Measurements from ENCODE around the gene GALNS.

GALNS gene

GRCh38 chr16:88875703-88876234 lies 19.0 kb upstream of the GALNS start:
- DNase-seq (ENCODE audit: low read depth in 1 of 2, low spot score in 1 of 2) = no peak

DNA sequence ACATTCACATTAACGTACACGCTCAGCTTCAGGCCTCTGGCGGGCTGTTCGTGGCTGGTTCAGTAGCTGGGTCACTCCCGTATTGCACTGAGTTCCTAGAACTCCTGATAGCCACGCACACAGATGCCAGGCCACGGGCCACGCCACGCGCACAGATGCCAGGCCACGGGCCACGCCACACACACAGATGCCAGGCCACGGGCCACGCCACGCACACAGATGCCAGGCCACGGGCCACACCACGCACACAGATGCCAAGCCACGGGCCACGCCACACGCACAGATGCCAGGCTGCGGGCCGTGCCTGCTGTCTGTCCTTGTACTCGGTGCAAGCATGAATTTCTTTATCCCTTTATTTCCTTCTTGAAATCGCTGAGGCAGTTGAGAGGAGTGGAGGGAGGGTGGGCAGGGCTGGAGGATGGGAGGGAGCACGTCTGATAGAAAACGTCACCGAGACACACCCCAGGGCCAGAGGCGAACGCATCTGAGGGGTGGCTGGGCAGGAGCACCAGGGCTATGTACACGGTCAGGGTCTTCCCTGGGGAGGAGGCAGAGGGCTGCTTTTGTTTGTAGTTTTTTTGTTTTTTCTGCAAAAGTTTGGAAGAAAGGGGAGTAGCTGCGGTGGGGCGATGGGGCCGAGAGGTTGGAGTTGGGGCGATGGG lies 18.3 kb upstream of the GALNS start:
- DNase-seq (ENCODE audit: low read depth in 1 of 2, low spot score in 1 of 2) = no peak

GRCh38 chr16:88872650-88873331 lies 16.0 kb upstream of the GALNS start:
- no peak for DNase-seq (ENCODE audit: low read depth in 1 of 2, low spot score in 1 of 2)

DNA sequence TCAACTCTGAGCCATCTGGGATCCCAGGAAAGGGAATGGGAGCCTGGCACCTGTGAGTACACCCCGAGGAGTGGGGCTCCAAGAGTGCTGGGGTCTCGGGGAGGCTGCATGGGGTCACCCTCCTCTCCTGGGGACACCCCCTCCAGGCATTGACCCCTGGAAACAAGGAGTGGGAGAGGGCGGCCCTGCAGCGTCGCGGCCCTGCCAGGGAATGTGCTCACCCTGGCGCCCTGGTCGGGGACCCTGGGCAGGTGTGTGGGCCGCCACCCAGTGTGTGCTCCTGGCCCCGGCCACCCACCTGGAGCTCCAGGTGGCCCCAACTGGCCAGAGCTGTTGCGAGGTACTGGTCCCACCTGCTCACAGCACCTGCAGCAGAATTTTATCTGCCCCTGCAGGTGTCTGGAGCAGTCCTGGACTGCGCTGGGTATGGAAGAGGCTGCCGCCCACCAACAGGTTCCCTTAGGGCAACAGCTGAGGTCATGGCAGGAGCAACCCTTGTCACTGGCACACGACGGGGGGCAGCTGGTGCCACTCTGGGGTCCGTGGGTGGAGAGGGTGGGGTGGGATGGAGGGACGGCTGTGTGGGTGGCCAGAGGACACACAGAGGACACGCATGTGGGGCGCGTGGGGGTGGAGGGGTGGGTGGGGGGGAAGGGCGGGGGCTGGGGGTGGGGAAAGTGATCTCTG lies 15.1 kb upstream of the GALNS start:
- DNase-seq (ENCODE audit: low read depth in 1 of 2, low spot score in 1 of 2) = no peak

GRCh38 chr16:88871349-88871702 lies 14.6 kb upstream of the GALNS start:
- no peak for DNase-seq (ENCODE audit: low read depth in 1 of 2, low spot score in 1 of 2)

- no peak for DNase-seq (ENCODE audit: low read depth in 1 of 2, low spot score in 1 of 2)
These were observed 14.0 kb upstream of the GALNS start for GRCh38 chr16:88870608-88871348.

- DNase-seq (ENCODE audit: low read depth in 1 of 2, low spot score in 1 of 2) = no peak
These were observed 12.9 kb upstream of the GALNS start for GRCh38 chr16:88869673-88869980.

GRCh38 chr16:88868974-88869672 lies 12.4 kb upstream of the GALNS start:
- no peak for DNase-seq (ENCODE audit: low read depth in 1 of 2, low spot score in 1 of 2)

DNA sequence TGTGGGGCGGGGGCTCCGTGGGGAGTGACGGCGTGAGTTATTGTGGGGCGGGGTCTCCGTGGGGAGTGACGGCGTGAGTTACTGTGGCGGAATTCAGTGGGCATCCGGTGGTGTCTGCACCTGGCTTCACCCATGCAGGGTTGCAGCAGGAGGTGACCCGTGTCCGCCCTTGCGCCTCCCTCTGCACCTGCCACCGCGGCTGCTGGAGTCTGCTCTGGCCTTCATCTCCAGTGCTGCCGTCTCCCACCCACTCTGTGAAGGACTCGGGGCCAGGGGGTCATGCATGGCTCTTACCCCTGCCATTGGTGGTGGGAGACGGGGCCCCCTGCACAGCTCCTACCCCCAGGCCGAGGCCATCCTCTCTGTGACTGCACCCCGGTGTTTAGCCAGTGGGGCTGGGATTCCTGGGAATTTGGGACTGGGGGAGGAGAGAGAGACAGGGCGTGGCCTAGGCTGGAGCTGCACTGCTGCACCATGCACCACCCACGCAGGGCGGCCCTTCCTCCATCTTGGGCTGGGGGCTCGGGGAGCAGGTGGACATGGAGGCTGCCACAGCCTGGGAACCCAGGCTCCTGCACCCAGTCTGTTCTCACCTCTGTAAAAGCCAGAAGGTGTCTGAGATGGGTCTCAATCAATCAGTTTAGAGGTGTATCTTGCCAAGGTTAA lies 11.0 kb upstream of the GALNS start:
- DNase-seq (ENCODE audit: low read depth in 1 of 2, low spot score in 1 of 2) = no peak

- no peak for DNase-seq (ENCODE audit: low read depth in 1 of 2, low spot score in 1 of 2)
These were observed 9.6 kb upstream of the GALNS start, which contains the start of gene PABPN1L for GRCh38 chr16:88866151-88866920. Gene PABPN1L, minus strand, starts transcription at chr16:88866660. Its CDS starts 54 bp downstream, at chr16:88866606.

GRCh38 chr16:88865742-88866141 lies 9.0 kb upstream of the GALNS start:
- no peak for DNase-seq (ENCODE audit: low read depth in 1 of 2, low spot score in 1 of 2)

DNA sequence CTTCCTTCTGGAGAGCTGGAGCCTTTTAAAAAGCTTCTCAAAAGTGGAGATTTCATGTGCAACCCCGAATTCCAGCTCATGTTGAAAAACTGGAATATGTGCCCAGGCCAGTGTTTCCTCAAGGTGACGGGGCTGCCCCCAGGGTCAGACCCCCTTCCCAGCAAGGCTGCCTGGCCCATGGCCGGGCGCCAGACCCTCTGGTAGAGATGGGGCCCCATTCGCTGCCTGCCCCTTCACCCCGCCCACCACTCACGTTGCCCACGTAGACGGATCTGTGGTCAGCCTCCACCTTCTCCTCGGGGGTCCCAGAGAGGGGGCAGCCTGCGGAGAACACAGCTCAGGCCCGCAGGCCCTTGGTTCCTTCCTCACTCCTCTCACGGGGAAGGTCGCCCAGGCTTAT lies 8.6 kb upstream of the GALNS start:
- no peak for DNase-seq (ENCODE audit: low read depth in 1 of 2, low spot score in 1 of 2)

- no peak for DNase-seq (ENCODE audit: low read depth in 1 of 2, low spot score in 1 of 2)
These were observed 7.8 kb upstream of the GALNS start for GRCh38 chr16:88864521-88864920.

GRCh38 chr16:88864099-88864498 lies 7.4 kb upstream of the GALNS start:
- DNase-seq (ENCODE audit: low read depth in 1 of 2, low spot score in 1 of 2) = no peak

- no peak for DNase-seq (ENCODE audit: low read depth in 1 of 2, low spot score in 1 of 2)
These were observed 6.7 kb upstream of the GALNS start for GRCh38 chr16:88863426-88863825.

DNA sequence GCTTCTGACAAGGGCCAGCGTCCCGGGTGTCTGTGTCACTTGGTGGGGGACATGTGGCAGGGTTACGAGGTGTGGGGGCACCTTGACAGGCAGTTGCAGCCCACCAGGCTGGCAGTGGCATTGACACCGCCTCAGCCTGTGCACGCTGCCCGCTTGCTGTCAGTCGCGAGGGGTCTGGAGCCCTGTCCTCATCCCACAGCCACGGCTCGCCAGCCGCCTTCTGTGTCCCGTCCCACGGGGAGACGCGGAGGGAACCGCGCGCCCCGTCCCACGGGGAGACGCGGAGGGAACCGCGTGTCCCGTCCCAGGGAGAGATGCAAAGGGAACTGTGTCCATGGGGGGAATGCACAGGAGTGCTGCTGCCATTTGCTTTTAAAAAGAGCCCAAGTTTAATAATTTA lies 6.2 kb upstream of the GALNS start:
- DNase-seq (ENCODE audit: low read depth in 1 of 2, low spot score in 1 of 2) = no peak

- no peak for DNase-seq (ENCODE audit: low read depth in 1 of 2, low spot score in 1 of 2)
These were observed 4.6 kb upstream of the GALNS start for GRCh38 chr16:88861359-88861758.

GRCh38 chr16:88859381-88860091 lies 2.8 kb upstream of the GALNS start:
- DNase-seq (ENCODE audit: low read depth in 1 of 2, low spot score in 1 of 2) = no peak

GRCh38 chr16:88857728-88858339 lies 1.1 kb upstream of the GALNS start:
- DNase-seq (ENCODE audit: low read depth in 1 of 2, low spot score in 1 of 2) = peak; percentile 54 to 68

All from stimulated activated CD4-positive, alpha-beta T cell treated with anti-CD3 and anti-CD28 coated beads, Interleukin-15, amount 100 ng/mL, for 1 hour (primary cell).